Activated CD4-positive, alpha-beta T cell treated with anti-CD3 and anti-CD28 coated beads for 48 hours (primary cell): Measurements from ENCODE around the gene DAAM2.

Experiments used
- DNase-seq: peaks from one replicate; pipeline ENCODE4 v3.0.0-alpha.2; 2020

DAAM2 gene

GRCh38 chr6:39790772-39791171 is 1.4 kb upstream of the DAAM2 start:
- DNase-seq: no peak

GRCh38 chr6:39791311-39791710 is 865 bp upstream of the DAAM2 start:
- no peak for DNase-seq

- DNase-seq: no peak
Observed at GRCh38 chr6:39792540-39793450, 619 bp downstream of the DAAM2 start.

GRCh38 chr6:39793516-39793915 is 1.3 kb downstream of the DAAM2 start:
- DNase-seq: no peak

GRCh38 chr6:39794231-39794630 is 2.1 kb downstream of the DAAM2 start:
- no peak for DNase-seq

- no peak for DNase-seq
Observed at GRCh38 chr6:39797751-39798150, 5.6 kb downstream of the DAAM2 start.

- no peak for DNase-seq
Observed at GRCh38 chr6:39800034-39801032, 8.2 kb downstream of the DAAM2 start.

- no peak for DNase-seq
Observed at GRCh38 chr6:39801456-39802251, 9.5 kb downstream of the DAAM2 start.

- no peak for DNase-seq
Observed at GRCh38 chr6:39803872-39804271, 11.7 kb downstream of the DAAM2 start.

- no peak for DNase-seq
Observed at GRCh38 chr6:39804466-39805065, 12.4 kb downstream of the DAAM2 start.

- DNase-seq: no peak
Observed at GRCh38 chr6:39806278-39806677, 14.1 kb downstream of the DAAM2 start.

- no peak for DNase-seq
Observed at GRCh38 chr6:39808346-39808745, 16.2 kb downstream of the DAAM2 start.

- DNase-seq: no peak
Observed at GRCh38 chr6:39808964-39809363, 16.8 kb downstream of the DAAM2 start.

- no peak for DNase-seq
Observed at GRCh38 chr6:39811835-39812345, 19.7 kb downstream of the DAAM2 start.

- DNase-seq: no peak
Observed at GRCh38 chr6:39812496-39812852, 20.3 kb downstream of the DAAM2 start.

- DNase-seq: no peak
Observed at GRCh38 chr6:39812853-39813533, 20.8 kb downstream of the DAAM2 start.

GRCh38 chr6:39814236-39814635 is 22.1 kb downstream of the DAAM2 start:
- no peak for DNase-seq

- DNase-seq: no peak
Observed at GRCh38 chr6:39815356-39815755, 23.2 kb downstream of the DAAM2 start.

- DNase-seq: no peak
Observed at GRCh38 chr6:39816747-39817146, 24.6 kb downstream of the DAAM2 start.

- no peak for DNase-seq
Observed at GRCh38 chr6:39818695-39819094, 26.5 kb downstream of the DAAM2 start.

- no peak for DNase-seq
Observed at GRCh38 chr6:39819228-39819627, 27.1 kb downstream of the DAAM2 start.

GRCh38 chr6:39819676-39820075 is 27.5 kb downstream of the DAAM2 start:
- DNase-seq: no peak
